RPMI7951 (cell line): ENCODE measurements around the gene ERC2. TPM values are rescaled to one million over a fixed set of nuclear protein-coding genes. Genes with fewer than 3 reads are reported as not detected.

Experiments
- DNase-seq: peaks from one replicate; pipeline ENCODE4 v3.0.0-alpha.2; 2012; ENCODE audit warnings: low read depth
- total RNA-seq: library from RNA; depleted of rRNA; stranded (reverse); fragments of >200 nt; shearing (Covaris generic); gene quantifications from 2 replicates; pipeline ENCODE4 v1.2.3, GENCODE V29; 2014

ERC2 gene
- total RNA-seq, 1 experiment from 2014 or later, result 0.24 TPM

- DNase-seq, result no peak
Observed at GRCh38 chr3:56189536-56189935, 278.7 kb downstream of the ERC2 start.

DNA sequence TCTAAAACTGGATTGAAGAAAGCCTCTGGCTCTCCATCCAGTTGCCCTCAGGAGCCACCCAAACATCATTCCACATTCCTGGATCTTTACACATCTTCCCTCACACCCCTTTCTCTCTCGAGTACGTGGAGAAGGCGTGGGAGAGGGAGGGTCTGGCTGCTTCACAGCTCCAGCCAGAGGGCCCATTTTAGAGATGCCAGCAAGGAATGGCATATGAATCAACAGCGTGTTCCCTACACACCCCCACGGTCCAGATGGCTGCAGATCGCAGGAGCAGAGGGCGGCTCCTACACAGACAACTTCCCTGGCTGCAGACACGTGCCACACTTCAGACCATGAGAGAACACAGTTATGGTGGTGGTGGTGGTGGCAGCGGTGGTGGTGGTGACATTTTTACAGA is 280.1 kb downstream of the ERC2 start:
- no peak for DNase-seq

GRCh38 chr3:56187051-56187450 is 281.2 kb downstream of the ERC2 start:
- DNase-seq, result no peak

- DNase-seq, result no peak
Observed at GRCh38 chr3:56185827-56186226, 282.4 kb downstream of the ERC2 start.

- DNase-seq, result no peak
Observed at GRCh38 chr3:56183529-56183928, 284.7 kb downstream of the ERC2 start.

- DNase-seq, result no peak
Observed at GRCh38 chr3:56180433-56180832, 287.8 kb downstream of the ERC2 start.

DNA sequence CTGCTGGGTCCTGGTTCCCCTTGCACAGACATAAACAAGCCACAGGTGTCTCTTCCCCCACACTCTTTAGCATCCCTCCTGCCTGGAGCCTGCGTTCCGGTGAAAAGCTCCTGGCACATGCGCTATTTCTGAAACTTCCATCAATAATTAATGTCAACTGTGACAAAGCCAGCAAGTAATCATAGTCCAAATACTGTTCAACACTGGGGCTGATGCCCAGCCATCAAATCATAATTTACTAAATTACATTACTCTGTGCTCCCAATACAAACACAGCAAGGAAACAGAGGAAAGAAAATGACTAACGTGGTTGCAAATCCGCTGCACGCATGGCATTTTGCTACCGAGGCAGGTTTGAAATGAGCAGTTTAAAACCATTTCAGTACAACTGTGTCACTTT is 294.7 kb downstream of the ERC2 start:
- no peak for DNase-seq

GRCh38 chr3:56164436-56164835 is 303.8 kb downstream of the ERC2 start:
- DNase-seq, result no peak

DNA sequence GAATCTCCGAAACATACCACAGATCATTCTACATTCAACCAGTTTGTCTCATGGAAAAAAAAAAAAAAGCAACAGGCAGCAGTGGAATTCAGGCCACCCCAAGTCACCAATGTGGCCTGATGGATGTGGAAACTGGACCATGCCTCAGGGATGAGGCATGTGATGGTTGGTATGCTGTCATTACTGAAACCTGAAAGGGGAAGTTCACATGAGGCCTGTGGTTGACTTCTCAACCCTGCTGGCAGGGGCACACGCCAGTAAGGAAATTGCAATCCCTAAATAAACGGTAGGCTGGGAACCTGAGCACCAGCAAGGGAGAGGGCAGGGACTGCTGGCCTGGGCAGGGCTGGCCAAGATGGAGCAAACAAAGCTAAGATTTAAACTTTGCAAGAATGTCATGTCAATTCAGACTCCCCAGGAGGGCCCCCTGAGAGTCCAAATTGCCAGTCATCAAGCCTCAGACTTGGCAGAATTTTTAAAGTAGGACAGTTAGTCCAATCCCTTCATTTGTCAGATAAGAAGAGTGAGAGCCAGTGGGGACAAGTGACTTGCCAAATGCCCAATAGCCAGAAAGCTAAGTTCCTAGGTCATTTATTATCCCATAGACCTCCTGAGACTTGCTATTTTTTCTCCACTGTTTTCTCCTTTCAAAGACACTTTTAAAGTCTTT is 310.4 kb downstream of the ERC2 start:
- peak; percentile 96 for DNase-seq

DNA sequence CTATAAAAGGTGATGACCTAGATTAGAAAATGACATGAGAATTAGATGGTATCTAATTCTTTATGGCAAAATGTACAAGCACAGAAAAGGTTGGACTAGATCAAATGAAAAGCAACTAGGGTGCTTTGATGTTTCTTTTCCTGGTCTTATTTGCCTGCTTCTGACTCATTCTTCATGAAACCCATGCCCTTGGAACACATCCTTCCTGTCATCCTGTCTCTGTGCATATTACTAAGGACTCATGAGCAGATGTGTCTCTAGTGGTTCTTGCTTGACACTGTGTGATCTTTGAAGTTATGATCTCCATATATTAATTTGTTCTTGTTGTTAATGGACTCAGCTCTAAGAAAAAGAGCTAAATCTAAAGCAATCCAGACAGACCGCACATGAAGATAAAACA is 314.0 kb downstream of the ERC2 start:
- peak; percentile 87 for DNase-seq

- no peak for DNase-seq
Observed at GRCh38 chr3:56147354-56147753, 320.9 kb downstream of the ERC2 start.

GRCh38 chr3:56145410-56145809 is 322.9 kb downstream of the ERC2 start:
- no peak for DNase-seq

- DNase-seq, result no peak
Observed at GRCh38 chr3:56144805-56145204, 323.5 kb downstream of the ERC2 start.

GRCh38 chr3:56137415-56137814 is 330.9 kb downstream of the ERC2 start:
- DNase-seq, result peak; percentile 70

GRCh38 chr3:56136514-56136913 is 331.8 kb downstream of the ERC2 start:
- DNase-seq, result no peak

- DNase-seq, result peak; percentile 65
Observed at GRCh38 chr3:56135941-56136340, 332.3 kb downstream of the ERC2 start.

- DNase-seq, result peak; percentile 82
Observed at GRCh38 chr3:56133423-56133822, 334.8 kb downstream of the ERC2 start.

DNA sequence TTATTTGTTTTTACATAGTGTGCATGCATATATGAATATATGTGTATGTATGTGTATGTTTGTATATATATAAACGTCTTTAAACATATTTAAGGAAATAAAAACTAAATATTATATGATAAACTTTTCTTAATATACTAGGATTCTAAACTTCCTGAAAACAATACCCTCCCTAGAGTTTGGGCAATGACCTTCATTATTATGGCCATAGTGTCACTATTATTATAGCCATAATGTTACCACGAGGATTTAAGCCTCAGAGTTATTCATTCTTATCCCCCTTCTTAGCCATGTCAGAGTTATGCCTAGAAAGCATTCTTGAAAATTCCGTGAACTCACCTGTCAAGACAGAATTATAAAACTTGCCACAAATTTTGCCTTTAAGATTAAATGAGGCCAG is 335.5 kb downstream of the ERC2 start:
- no peak for DNase-seq

- DNase-seq, result peak; percentile 95
Observed at GRCh38 chr3:56131974-56132590, 336.2 kb downstream of the ERC2 start.

GRCh38 chr3:56130036-56130435 is 338.2 kb downstream of the ERC2 start:
- DNase-seq, result no peak

GRCh38 chr3:56126632-56127031 is 341.6 kb downstream of the ERC2 start:
- DNase-seq, result no peak

- DNase-seq, result peak; percentile 99
Observed at GRCh38 chr3:56125358-56126005, 342.8 kb downstream of the ERC2 start.

DNA sequence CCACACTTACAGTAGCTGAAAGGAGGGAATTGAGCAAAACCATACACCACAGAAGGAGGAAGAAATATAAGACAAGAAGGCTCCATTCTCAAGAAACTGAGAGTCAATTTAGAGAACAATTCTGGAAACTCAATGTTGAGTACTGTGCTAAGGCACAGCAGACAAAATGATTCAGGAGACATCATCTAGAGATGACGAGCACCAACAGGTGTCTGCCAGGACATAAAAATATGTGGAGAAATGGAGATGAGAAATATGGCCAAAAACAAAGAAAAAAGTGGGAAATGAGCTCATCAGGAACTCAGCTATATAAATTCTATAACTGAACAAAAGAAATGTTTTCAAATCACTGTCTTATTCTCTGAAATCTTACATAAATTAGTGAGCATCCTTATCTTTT is 343.7 kb downstream of the ERC2 start:
- DNase-seq, result no peak
